HepG2 (cell line): Measurements from ENCODE around the gene LYRM4. TPM values are rescaled to one million over a fixed set of nuclear protein-coding genes. Genes with fewer than 3 reads are reported as not detected.

Source experiments
- ATF3 ChIP-seq: sonication (generic); formaldehyde crosslinking; IDR thresholded peaks from 2 replicates; pipeline ENCODE4 v1.4.0; 2020; ENCODE audit warnings: missing genetic modification reagents
- BHLHE40 ChIP-seq: IDR thresholded peaks from 2 replicates; pipeline ENCODE4 v1.6.1; 2011; ENCODE audit warnings: low read length, improper control_type of control experiment
- CBX5 ChIP-seq: sonication (generic); formaldehyde crosslinking; IDR thresholded peaks from 2 replicates; pipeline ENCODE4 v1.4.0; 2020; ENCODE audit warnings: missing genetic modification reagents, borderline replicate concordance
- CREM ChIP-seq, 2 experiments: sonication (generic) in 1 of 2; formaldehyde crosslinking in 1 of 2; IDR thresholded peaks; 2 replicates each; pipeline versions ENCODE4 v1.4.0 to v1.6.1; 2016 to 2020; ENCODE audit warnings: antibody characterized with exemption in 1 of 2, mild to moderate bottlenecking in 1 of 2, missing genetic modification reagents in 1 of 2
- DNMT1 ChIP-seq: sonication (generic); formaldehyde crosslinking; IDR thresholded peaks from 2 replicates; pipeline ENCODE4 v1.5.1; 2020; ENCODE audit warnings: mild to moderate bottlenecking, missing genetic modification reagents
- EZH2 ChIP-seq: conservative IDR thresholded peaks from 2 replicates; pipeline ENCODE4 v1.6.1; 2012; ENCODE audit warnings: mild to moderate bottlenecking, low read depth, low read length, moderate library complexity
- GPN1 ChIP-seq: sonication (generic); formaldehyde crosslinking; IDR thresholded peaks from 2 replicates; pipeline ENCODE4 v1.5.1; 2020; ENCODE audit warnings: missing genetic modification reagents, borderline replicate concordance
- HMGXB4 ChIP-seq, 2 experiments: sonication (generic) in 1 of 2; formaldehyde crosslinking in 1 of 2; IDR thresholded peaks; 2 replicates each; pipeline versions ENCODE4 v1.4.0 to v1.6.1; 2018 to 2020; ENCODE audit warnings: missing genetic modification reagents in 2 of 2, borderline replicate concordance in 1 of 2, low read depth in 1 of 2, mild to moderate bottlenecking in 1 of 2, missing biosample characterization in 1 of 2
- KAT7 ChIP-seq: IDR thresholded peaks from 2 replicates; pipeline ENCODE4 v1.6.1; 2018; ENCODE audit warnings: borderline replicate concordance, missing compliant biosample characterization
- LCORL ChIP-seq, 2 experiments: fragments of 450-650 bp in 1 of 2; sonication (generic) in 1 of 2; formaldehyde crosslinking in 1 of 2; IDR thresholded peaks; 2 replicates each; pipeline versions ENCODE4 v1.5.0 to v1.6.1; 2017 to 2020; ENCODE audit warnings: antibody characterized with exemption in 1 of 2, missing genetic modification reagents in 1 of 2
- MED1 ChIP-seq: sonication (generic); formaldehyde crosslinking; IDR thresholded peaks from 2 replicates; pipeline ENCODE4 v1.4.0; 2020; ENCODE audit warnings: missing genetic modification reagents
- NFIB ChIP-seq: sonication (generic); formaldehyde crosslinking; IDR thresholded peaks from 2 replicates; pipeline ENCODE4 v1.9.0; 2021; ENCODE audit warnings: missing genetic modification reagents, mild to moderate bottlenecking, borderline replicate concordance
- RAD21 ChIP-seq: fragments of 450-650 bp; formaldehyde crosslinking; IDR thresholded peaks from 2 replicates; pipeline ENCODE4 v1.5.0; 2020; ENCODE audit warnings: mild to moderate bottlenecking
- REPIN1 ChIP-seq: sonication (generic); formaldehyde crosslinking; IDR thresholded peaks from 2 replicates; pipeline ENCODE4 v1.8.0; 2022; ENCODE audit warnings: missing genetic modification reagents, low read depth, mild to moderate bottlenecking, borderline replicate concordance
- THAP11 ChIP-seq: IDR thresholded peaks from 2 replicates; pipeline ENCODE4 v1.6.1; 2016; ENCODE audit warnings: missing biosample characterization, missing genetic modification reagents
- TRIM22 ChIP-seq: fragments of 450-650 bp; IDR thresholded peaks from 2 replicates; pipeline ENCODE4 v1.6.1; 2017
- ZBTB34 ChIP-seq: sonication (generic); formaldehyde crosslinking; IDR thresholded peaks from 2 replicates; pipeline ENCODE4 v1.8.0; 2022; ENCODE audit warnings: mild to moderate bottlenecking, missing genetic modification reagents
- ZNF12 ChIP-seq: sonication (generic); formaldehyde crosslinking; IDR thresholded peaks from 2 replicates; pipeline ENCODE4 v1.5.0; 2020; ENCODE audit warnings: missing genetic modification reagents
- ZNF547 ChIP-seq: sonication (generic); formaldehyde crosslinking; IDR thresholded peaks from 2 replicates; pipeline ENCODE4 v1.5.1; 2020; ENCODE audit warnings: mild to moderate bottlenecking, missing genetic modification reagents
- ZNF605 ChIP-seq: sonication (generic); formaldehyde crosslinking; IDR thresholded peaks from 2 replicates; pipeline ENCODE4 v1.8.0; 2022; ENCODE audit warnings: mild to moderate bottlenecking, missing genetic modification reagents
- ZNF749 ChIP-seq: sonication (generic); formaldehyde crosslinking; IDR thresholded peaks from 2 replicates; pipeline ENCODE4 v1.8.0; 2022; ENCODE audit warnings: mild to moderate bottlenecking, missing genetic modification reagents, moderate library complexity, borderline replicate concordance
- ZNF816 ChIP-seq: sonication (generic); formaldehyde crosslinking; IDR thresholded peaks from 2 replicates; pipeline ENCODE4 v1.8.0; 2022; ENCODE audit warnings: missing genetic modification reagents, mild to moderate bottlenecking, borderline replicate concordance
- polyA plus RNA-seq, 8 experiments: library from polyadenylated mRNA; depleted of rRNA in 3 of 8; stranded (reverse) in 7 of 8; unstranded in 1 of 8; fragments of >200 nt; fragmentation: Illumina TruSeq in 4 of 8; extraction: Trizol in 4 of 8; gene quantifications; 2 replicates each; pipeline versions ENCODE4 v1.2.1 to v1.2.3, GENCODE V29; 2011 to 2016; ENCODE audit warnings: low read depth in 4 of 8, missing spikeins in 1 of 8, mixed read lengths in 1 of 8; ENCODE audit not compliant: insufficient read depth in 1 of 8
- total RNA-seq, 5 experiments: library from RNA; depleted of rRNA; stranded (reverse); fragments of >200 nt; fragmentation: Illumina TruSeq; extraction: Trizol; gene quantifications; 2 replicates each; pipeline ENCODE4 v1.2.3, GENCODE V29; 2016; ENCODE audit warnings: low read depth in 1 of 5

LYRM4 gene
- total and polyA plus RNA-seq, 2 of the 13 experiments (the other 11 are each of a cell fraction or from before 2014, with no cell fraction given) = 64.6 to 67.5 TPM

GRCh38 chr6:5115168-5115567 lies 145.6 kb downstream of the LYRM4 start (continued):
- no peak for TF ChIP-seq LCORL (IDR thresholded peaks at IDR 0.05)
- no peak for TF ChIP-seq LCORL (CRISPR knock-in tag; IDR thresholded peaks at IDR 0.05)
- peak; percentile 47; the same call in 1 of the 2 replicates for TF ChIP-seq ZNF547 (CRISPR knock-in tag)
- no peak for TF ChIP-seq NFIB (CRISPR knock-in tag)
- 0 out of 2 replicates have a peak, but pooled peaks have one; percentile 22 for TF ChIP-seq ZNF605 (CRISPR knock-in tag)
- no peak for TF ChIP-seq ATF3 (CRISPR knock-in tag)
- TF ChIP-seq GPN1 (CRISPR knock-in tag) = no peak
- TF ChIP-seq CBX5 (CRISPR knock-in tag) = 0 out of 2 replicates have a peak, but pooled peaks have one; percentile 51
- no peak for TF ChIP-seq KAT7 (CRISPR knock-in tag)
- no peak for TF ChIP-seq ZNF749
- TF ChIP-seq TRIM22 = no peak
- 0 out of 2 replicates have a peak, but pooled peaks have one; percentile 28 for TF ChIP-seq THAP11
- TF ChIP-seq REPIN1 (CRISPR knock-in tag) = peak; percentile 72; the same call in 1 of the 2 replicates
- peak; percentile 85 for TF ChIP-seq ZNF12
- TF ChIP-seq HMGXB4 (CRISPR knock-in tag; IDR thresholded peaks at IDR 0.05; ENCODE audit: borderline replicate concordance in 1 of 2, low read depth in 1 of 2) = peak in 1 of 2 experiments; percentile 78; a peak in 1 of 4 replicates
- TF ChIP-seq CREM (IDR thresholded peaks at IDR 0.05) = peak; percentile 56; the same call in 1 of the 2 replicates
- no peak for TF ChIP-seq CREM (CRISPR knock-in tag; IDR thresholded peaks at IDR 0.05)
- no peak for TF ChIP-seq EZH2
- TF ChIP-seq BHLHE40 = peak; percentile 82
- no peak for TF ChIP-seq ZNF816
- TF ChIP-seq RAD21 (CRISPR knock-in tag) = peak; percentile 88
- no peak for TF ChIP-seq DNMT1 (CRISPR knock-in tag)
- TF ChIP-seq ZBTB34 (CRISPR knock-in tag) = no peak
- TF ChIP-seq MED1 (CRISPR knock-in tag) = peak; percentile 72
